BJ (cell line): Measurements from ENCODE around the gene FUT7. TPM values are rescaled to one million over a fixed set of nuclear protein-coding genes. Genes with fewer than 3 reads are reported as not detected.

ENCODE experiments used
- CTCF ChIA-PET: fragments of 350-600 bp; formaldehyde crosslinking; extraction: SDS; loops from one replicate; lab custom pipeline; 2021; ENCODE audit warnings: antibody characterized with exemption, inconsistent platforms; lab: Yijun Ruan, JAX
- POLR2A ChIA-PET: fragments of 300-600 bp; sonication (Branson Sonifier 250); formaldehyde crosslinking; extraction: SDS; loops from one replicate; lab custom pipeline; 2021; ENCODE audit warnings: antibody characterized with exemption; lab: Charles Lee
- DNase-seq: peaks from one replicate; pipeline ENCODE4 v3.0.0-alpha.2; 2011; ENCODE audit warnings: low read depth
- H3K27me3 ChIP-seq: 2 replicates; pipeline ENCODE4 v1.6.0; 2011; ENCODE audit warnings: low read length; ENCODE audit not compliant: control insufficient read depth, insufficient read depth
- H3K36me3 ChIP-seq: 2 replicates; pipeline ENCODE4 v1.5.1; 2011; ENCODE audit warnings: low read length; ENCODE audit not compliant: control insufficient read depth, insufficient read depth
- H3K4me3 ChIP-seq: 2 replicates; pipeline ENCODE4 v1.5.1; 2011; ENCODE audit warnings: low read depth, mild to moderate bottlenecking, control low read depth, low read length
- CTCF ChIP-seq: IDR thresholded peaks from 2 replicates; pipeline ENCODE4 v1.5.1; 2011; ENCODE audit warnings: low read depth, mild to moderate bottlenecking, control low read depth, inconsistent platforms, low read length, moderate library complexity; ENCODE audit not compliant: insufficient read depth
- polyA plus RNA-seq: library from polyadenylated mRNA; depleted of rRNA; stranded (reverse); fragments of >200 nt; gene quantifications from 2 replicates; pipeline ENCODE4 v1.2.3, GENCODE V29; 2011

FUT7 gene
- polyA plus RNA-seq, 1 experiment, result not detected

- Histone ChIP-seq H3K27me3 (no peaks in the 10 kb centered on the region), H3K4me3 (no peak overlapping the region), H3K36me3 (peaks cover 9% of the 10 kb centered on the region)
- ChIA-PET CTCF (interaction anchor here (1.2 to 7.7 kb wide), 2 partner anchors 9 to 39 kb away, joined by 3 to 69 read pairs; no protein-coding TSS in a partner anchor), POLR2A (no interaction called here)
- DNase-seq, result no peak
- TF ChIP-seq CTCF, result no peak
These were observed 42.9 kb upstream of the FUT7 start for GRCh38 chr9:137074657-137075274.

GRCh38 chr9:137073992-137074399 lies 42.1 kb upstream of the FUT7 start:
- Histone ChIP-seq H3K36me3 (peaks cover 3% of the 10 kb centered on the region; the same call in 1 of the 2 replicates), H3K4me3 (no peak overlapping the region), H3K27me3 (no peaks in the 10 kb centered on the region)
- ChIA-PET CTCF (interaction anchor here (2.1 kb wide), 1 partner anchor 45 kb away, joined by 7 read pairs; no protein-coding TSS in a partner anchor), POLR2A (no interaction called here)
- DNase-seq, result no peak
- no peak for TF ChIP-seq CTCF

GRCh38 chr9:137071282-137071681 lies 39.4 kb upstream of the FUT7 start:
- no peaks in the 10 kb centered on the region for H3K27me3 ChIP-seq
- POLR2A ChIA-PET, result no interaction called here

GRCh38 chr9:137070906-137071275 lies 39.0 kb upstream of the FUT7 start:
- H3K4me3 ChIP-seq, result peak overlapping the region; percentile 39
- no peaks in the 10 kb centered on the region for H3K36me3 ChIP-seq
- DNase-seq, result no peak
- POLR2A ChIA-PET, result interaction anchor here (0.6 to 0.7 kb wide), 2 partner anchors 43 to 240 kb away, joined by 3 to 6 read pairs; no protein-coding TSS in a partner anchor
- CTCF ChIA-PET, result interaction anchor here (0.9 to 9.4 kb wide), 13 partner anchors 10 to 285 kb away, joined by 3 to 153 read pairs (median 5); partner anchors contain the start of genes AJM1, MAN1B1, NPDC1 and RNF224
- no peak for TF ChIP-seq CTCF
- no peaks in the 10 kb centered on the region for H3K27me3 ChIP-seq

More at GRCh38 chr9:137071282-137071681, 39.4 kb upstream of the FUT7 start:
- no peak for TF ChIP-seq CTCF
- H3K36me3 ChIP-seq, result no peaks in the 10 kb centered on the region
- CTCF ChIA-PET, result interaction anchor here (0.9 to 9.4 kb wide), 11 partner anchors 10 to 285 kb away, joined by 3 to 153 read pairs (median 9); partner anchors contain the start of genes AJM1, MAN1B1, NPDC1 and RNF224
- H3K4me3 ChIP-seq, result no peak overlapping the region
- no peak for DNase-seq

- TF ChIP-seq CTCF, result no peak
- ChIA-PET CTCF (interaction anchor here (0.9 to 9.4 kb wide), 14 partner anchors 9 to 284 kb away, joined by 3 to 153 read pairs (median 5); partner anchors contain the start of genes AJM1, MAN1B1, NPDC1 and RNF224), POLR2A (interaction anchor here (0.6 to 0.7 kb wide), 2 partner anchors 43 to 240 kb away, joined by 3 to 6 read pairs; no protein-coding TSS in a partner anchor)
- Histone ChIP-seq H3K27me3 (no peaks in the 10 kb centered on the region), H3K4me3 (peak within 1 kb of the TSS; percentile 39), H3K36me3 (no peaks in the 10 kb centered on the region)
- no peak for DNase-seq
These were observed 38.5 kb upstream of the FUT7 start, which contains the start of gene SAPCD2 for GRCh38 chr9:137070201-137070905. Gene SAPCD2 (minus strand): TSS chr9:137070557. CDS start chr9:137070460, 97 bp downstream.
